ENCODE measurements around the gene MEMO1. TPM values are rescaled to one million over a fixed set of nuclear protein-coding genes. Genes with fewer than 3 reads are reported as not detected.
"Not testable (repeated sequence)": the region's sequence is repeated elsewhere in the genome, so short reads cannot be mapped to it uniquely, and the experiment has no call there.

Gene MEMO1
- total RNA-seq, 1 experiment from 2014 or later = 66.0 TPM

- no TSS peak for BruUV-seq (replicated peaks)
- intact Hi-C loops (cut with micrococcal nuclease; ENCODE audit: unreplicated experiment) = no loop called here
- no peak for DNase-seq (ENCODE audit: low spot score)
- Histone ChIP-seq H3K27me3 (replicated peaks; ENCODE audit: insufficient read depth, low read depth, low read length, poor library complexity) (no peaks in the 10 kb centered on the region), H3K4me3 (ENCODE audit: low read depth, low read length, poor library complexity, severe bottlenecking) (no peak overlapping the region), H3K27ac (ENCODE audit: low read depth, low read length, poor library complexity, severe bottlenecking) (no peak overlapping the region), H3K4me1 (ENCODE audit: insufficient read depth, low read length, poor library complexity, severe bottlenecking) (no peaks in the 10 kb centered on the region), H3K9me3 (ENCODE audit: low read depth, low read length, poor library complexity, severe bottlenecking) (no peaks in the 10 kb centered on the region), H3K36me3 (ENCODE audit: insufficient read depth, low read length, poor library complexity, severe bottlenecking) (no peaks in the 10 kb centered on the region)
- ChIA-PET POLR2A (ENCODE audit: low non-redundant PET) (no interaction called here), CTCF (no interaction called here)
- TF ChIP-seq CTCF (conservative IDR thresholded peaks at IDR 0.05; ENCODE audit: low read depth, low read length) (no peak), EZH2 (IDR thresholded peaks at IDR 0.05; ENCODE audit: borderline replicate concordance, low read depth, low read length, poor library complexity, severe bottlenecking) (no peak)
These were observed 91.3 kb downstream of the MEMO1 start for GRCh38 chr2:31919499-31919898.

- Histone ChIP-seq H3K9me3 (ENCODE audit: low read depth, low read length, poor library complexity, severe bottlenecking) (no peaks in the 10 kb centered on the region), H3K36me3 (ENCODE audit: insufficient read depth, low read length, poor library complexity, severe bottlenecking) (no peaks in the 10 kb centered on the region), H3K27ac (ENCODE audit: low read depth, low read length, poor library complexity, severe bottlenecking) (no peak overlapping the region), H3K27me3 (replicated peaks; ENCODE audit: insufficient read depth, low read depth, low read length, poor library complexity) (no peaks in the 10 kb centered on the region), H3K4me3 (ENCODE audit: low read depth, low read length, poor library complexity, severe bottlenecking) (no peak overlapping the region), H3K4me1 (ENCODE audit: insufficient read depth, low read length, poor library complexity, severe bottlenecking) (no peaks in the 10 kb centered on the region)
- POLR2A ChIA-PET (ENCODE audit: low non-redundant PET) = no interaction called here
- no TSS peak for BruUV-seq (replicated peaks)
- no peak for TF ChIP-seq CTCF (conservative IDR thresholded peaks at IDR 0.05; ENCODE audit: low read depth, low read length)
- no peak for TF ChIP-seq EZH2 (IDR thresholded peaks at IDR 0.05; ENCODE audit: borderline replicate concordance, low read depth, low read length, poor library complexity, severe bottlenecking)
- DNase-seq (ENCODE audit: low spot score) = no peak
- intact Hi-C loops (cut with micrococcal nuclease; ENCODE audit: unreplicated experiment) = no loop called here
- CTCF ChIA-PET = no interaction called here
These were observed 101.1 kb downstream of the MEMO1 start for GRCh38 chr2:31909661-31910060.

GRCh38 chr2:31907491-31907890 lies 103.3 kb downstream of the MEMO1 start:
- H3K9me3 ChIP-seq (ENCODE audit: low read depth, low read length, poor library complexity, severe bottlenecking); DNase-seq (ENCODE audit: low spot score); CTCF ChIA-PET; H3K27ac ChIP-seq (ENCODE audit: low read depth, low read length, poor library complexity, severe bottlenecking); H3K4me1 ChIP-seq (ENCODE audit: insufficient read depth, low read length, poor library complexity, severe bottlenecking); POLR2A ChIA-PET (ENCODE audit: low non-redundant PET); BruUV-seq (replicated peaks); H3K36me3 ChIP-seq (ENCODE audit: insufficient read depth, low read length, poor library complexity, severe bottlenecking); intact Hi-C loops (cut with micrococcal nuclease; ENCODE audit: unreplicated experiment); H3K4me3 ChIP-seq (ENCODE audit: low read depth, low read length, poor library complexity, severe bottlenecking); H3K27me3 ChIP-seq (replicated peaks; ENCODE audit: insufficient read depth, low read depth, low read length, poor library complexity): not testable (repeated sequence)

- intact Hi-C loops (cut with micrococcal nuclease; ENCODE audit: unreplicated experiment) = no loop called here
- H3K36me3 ChIP-seq (ENCODE audit: insufficient read depth, low read length, poor library complexity, severe bottlenecking) = no peaks in the 10 kb centered on the region
- no peak for TF ChIP-seq EZH2 (IDR thresholded peaks at IDR 0.05; ENCODE audit: borderline replicate concordance, low read depth, low read length, poor library complexity, severe bottlenecking)
- TF ChIP-seq CTCF (conservative IDR thresholded peaks at IDR 0.05; ENCODE audit: low read depth, low read length) = no peak
- no peak overlapping the region for H3K4me3 ChIP-seq (ENCODE audit: low read depth, low read length, poor library complexity, severe bottlenecking)
- ChIA-PET CTCF (no interaction called here), POLR2A (ENCODE audit: low non-redundant PET) (no interaction called here)
- no peaks in the 10 kb centered on the region for H3K27me3 ChIP-seq (replicated peaks; ENCODE audit: insufficient read depth, low read depth, low read length, poor library complexity)
- H3K4me1 ChIP-seq (ENCODE audit: insufficient read depth, low read length, poor library complexity, severe bottlenecking) = no peaks in the 10 kb centered on the region
- BruUV-seq (replicated peaks) = no TSS peak
- peaks cover 5% of the 10 kb centered on the region for H3K9me3 ChIP-seq (ENCODE audit: low read depth, low read length, poor library complexity, severe bottlenecking)
- DNase-seq (ENCODE audit: low spot score) = no peak
- no peak overlapping the region for H3K27ac ChIP-seq (ENCODE audit: low read depth, low read length, poor library complexity, severe bottlenecking)
These were observed 107.6 kb downstream of the MEMO1 start for GRCh38 chr2:31903109-31903780.
